ENCODE measurements around the gene ATOX1. TPM values are rescaled to one million over a fixed set of nuclear protein-coding genes. Genes with fewer than 3 reads are reported as not detected.

Gene ATOX1
- total RNA-seq, 1 experiment from 2014 or later, result 65.6 TPM

DNA sequence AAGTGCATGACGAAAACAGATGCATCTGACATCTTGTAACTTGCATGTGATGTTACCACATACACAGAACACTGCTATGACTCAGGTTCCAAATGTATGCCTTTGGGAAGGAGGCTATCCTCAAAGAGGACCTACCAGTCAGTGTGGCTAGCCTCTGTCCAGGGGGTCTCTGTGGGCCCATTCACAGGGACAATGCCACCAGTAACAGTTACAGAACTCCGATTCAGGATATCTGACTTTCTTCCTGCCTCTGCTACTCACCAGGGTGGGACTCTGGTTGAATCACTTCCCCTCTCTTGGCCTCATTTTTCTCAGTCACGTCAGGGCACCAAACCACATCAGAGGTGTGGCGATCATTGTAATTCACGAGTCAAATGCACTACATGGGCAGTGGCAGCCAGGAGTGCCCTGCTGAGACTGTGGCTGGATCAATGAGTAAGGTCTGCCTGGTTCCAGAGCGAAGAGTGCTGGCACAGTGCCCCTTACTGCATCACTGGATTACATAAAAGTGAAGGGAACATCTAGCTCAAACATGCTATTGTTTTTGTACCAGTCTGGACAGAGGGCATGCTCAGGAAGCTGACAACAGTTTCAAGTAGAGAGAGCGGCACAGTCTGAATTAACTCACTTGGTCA is 13.2 kb downstream of the ATOX1 start:
- CTCF ChIA-PET, result interaction anchor here (2.0 kb wide), 1 partner anchor 93 kb away, joined by 5 read pairs; no protein-coding TSS in a partner anchor
- Histone ChIP-seq H3K27ac (ENCODE audit: low read depth, low read length, poor library complexity, severe bottlenecking) (no peak overlapping the region), H3K27me3 (replicated peaks; ENCODE audit: insufficient read depth, low read depth, low read length, poor library complexity) (no peaks in the 10 kb centered on the region), H3K4me1 (ENCODE audit: insufficient read depth, low read length, poor library complexity, severe bottlenecking) (peaks cover 8% of the 10 kb centered on the region), H3K9me3 (ENCODE audit: low read depth, low read length, poor library complexity, severe bottlenecking) (no peaks in the 10 kb centered on the region), H3K4me3 (ENCODE audit: low read depth, low read length, poor library complexity, severe bottlenecking) (no peak overlapping the region), H3K36me3 (ENCODE audit: insufficient read depth, low read length, poor library complexity, severe bottlenecking) (peaks cover 6% of the 10 kb centered on the region)
- intact Hi-C loops (cut with micrococcal nuclease; ENCODE audit: unreplicated experiment), result loop anchor here (10.0 kb wide), 1 partner anchor 220 kb away; no protein-coding TSS in a partner anchor
- BruUV-seq (replicated peaks), result no TSS peak
- TF ChIP-seq, protein P1, sequence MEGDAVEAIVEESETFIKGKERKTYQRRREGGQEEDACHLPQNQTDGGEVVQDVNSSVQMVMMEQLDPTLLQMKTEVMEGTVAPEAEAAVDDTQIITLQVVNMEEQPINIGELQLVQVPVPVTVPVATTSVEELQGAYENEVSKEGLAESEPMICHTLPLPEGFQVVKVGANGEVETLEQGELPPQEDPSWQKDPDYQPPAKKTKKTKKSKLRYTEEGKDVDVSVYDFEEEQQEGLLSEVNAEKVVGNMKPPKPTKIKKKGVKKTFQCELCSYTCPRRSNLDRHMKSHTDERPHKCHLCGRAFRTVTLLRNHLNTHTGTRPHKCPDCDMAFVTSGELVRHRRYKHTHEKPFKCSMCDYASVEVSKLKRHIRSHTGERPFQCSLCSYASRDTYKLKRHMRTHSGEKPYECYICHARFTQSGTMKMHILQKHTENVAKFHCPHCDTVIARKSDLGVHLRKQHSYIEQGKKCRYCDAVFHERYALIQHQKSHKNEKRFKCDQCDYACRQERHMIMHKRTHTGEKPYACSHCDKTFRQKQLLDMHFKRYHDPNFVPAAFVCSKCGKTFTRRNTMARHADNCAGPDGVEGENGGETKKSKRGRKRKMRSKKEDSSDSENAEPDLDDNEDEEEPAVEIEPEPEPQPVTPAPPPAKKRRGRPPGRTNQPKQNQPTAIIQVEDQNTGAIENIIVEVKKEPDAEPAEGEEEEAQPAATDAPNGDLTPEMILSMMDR (conservative IDR thresholded peaks at IDR 0.05; ENCODE audit: low read depth, low read length), result no peak
- TF ChIP-seq EZH2 (IDR thresholded peaks at IDR 0.05; ENCODE audit: borderline replicate concordance, low read depth, low read length, poor library complexity, severe bottlenecking), result no peak
- POLR2A ChIA-PET (ENCODE audit: low non-redundant PET), result interaction anchor here (0.6 kb wide), 1 partner anchor 99 kb away, joined by 3 read pairs; no protein-coding TSS in a partner anchor
- no peak for DNase-seq (ENCODE audit: low spot score)

DNA sequence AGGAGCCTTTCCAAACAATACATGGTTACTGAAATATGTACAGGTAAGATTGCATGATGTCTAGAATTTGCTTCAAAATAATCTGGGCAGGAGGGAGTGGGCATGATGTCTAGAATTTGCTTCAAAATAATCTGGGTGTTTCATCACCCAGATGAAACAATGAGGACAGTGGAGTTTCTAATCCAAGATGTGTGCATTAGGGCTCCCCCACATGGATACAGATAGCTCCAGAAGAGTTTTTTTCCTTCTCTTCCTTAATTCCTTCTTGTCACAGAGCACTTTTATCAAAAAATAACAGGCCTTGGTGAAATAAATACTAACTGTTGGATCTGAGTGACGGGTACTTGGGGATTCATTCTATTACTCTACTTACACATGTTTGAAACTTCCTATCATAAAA is 14.9 kb downstream of the ATOX1 start:
- ChIA-PET POLR2A (ENCODE audit: low non-redundant PET) (no interaction called here), CTCF (interaction anchor here (1.4 to 2.0 kb wide), 2 partner anchors 85 to 92 kb away, joined by 5 read pairs; no protein-coding TSS in a partner anchor)
- DNase-seq (ENCODE audit: low spot score), result no peak
- H3K4me3 ChIP-seq (ENCODE audit: low read depth, low read length, poor library complexity, severe bottlenecking), result no peak overlapping the region
- no peaks in the 10 kb centered on the region for H3K27me3 ChIP-seq (replicated peaks; ENCODE audit: insufficient read depth, low read depth, low read length, poor library complexity)
- peaks cover 6% of the 10 kb centered on the region for H3K36me3 ChIP-seq (ENCODE audit: insufficient read depth, low read length, poor library complexity, severe bottlenecking)
- H3K27ac ChIP-seq (ENCODE audit: low read depth, low read length, poor library complexity, severe bottlenecking), result no peak overlapping the region
- TF ChIP-seq, protein P1 (conservative IDR thresholded peaks at IDR 0.05; ENCODE audit: low read depth, low read length), result no peak
- TF ChIP-seq EZH2 (IDR thresholded peaks at IDR 0.05; ENCODE audit: borderline replicate concordance, low read depth, low read length, poor library complexity, severe bottlenecking), result no peak
- H3K4me1 ChIP-seq (ENCODE audit: insufficient read depth, low read length, poor library complexity, severe bottlenecking), result peaks cover 14% of the 10 kb centered on the region
- no TSS peak for BruUV-seq (replicated peaks)
- intact Hi-C loops (cut with micrococcal nuclease; ENCODE audit: unreplicated experiment), result loop anchor here (10.0 kb wide), 1 partner anchor 219 kb away; no protein-coding TSS in a partner anchor
- no peaks in the 10 kb centered on the region for H3K9me3 ChIP-seq (ENCODE audit: low read depth, low read length, poor library complexity, severe bottlenecking)

DNA sequence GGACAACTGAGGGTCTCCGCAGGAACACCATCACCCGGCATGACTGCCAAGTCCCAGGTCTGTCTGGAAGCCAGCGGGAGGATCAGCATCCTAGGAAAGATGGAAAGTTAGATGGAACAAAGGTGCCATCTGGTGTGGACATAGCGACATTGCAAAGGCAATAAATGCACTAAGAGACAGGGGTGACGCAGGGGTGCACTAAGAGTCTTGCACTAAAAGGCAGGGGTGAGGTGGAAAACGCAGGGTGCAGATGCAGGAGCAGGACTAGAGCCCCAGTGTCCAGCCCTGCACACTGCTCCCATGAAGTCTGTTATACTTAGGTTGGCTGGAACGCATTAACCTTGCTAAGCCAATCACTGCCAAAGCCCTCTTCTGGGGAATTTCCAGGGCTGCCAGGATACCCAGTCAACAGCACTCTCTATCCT is 15.5 kb downstream of the ATOX1 start:
- peak; percentile 69 for DNase-seq (ENCODE audit: low spot score)
- no peak overlapping the region for H3K4me3 ChIP-seq (ENCODE audit: low read depth, low read length, poor library complexity, severe bottlenecking)
- no peaks in the 10 kb centered on the region for H3K27me3 ChIP-seq (replicated peaks; ENCODE audit: insufficient read depth, low read depth, low read length, poor library complexity)
- POLR2A ChIA-PET (ENCODE audit: low non-redundant PET), result no interaction called here
- CTCF ChIA-PET, result interaction anchor here (1.4 kb wide), 1 partner anchor 84 kb away, joined by 5 read pairs; no protein-coding TSS in a partner anchor
- H3K9me3 ChIP-seq (ENCODE audit: low read depth, low read length, poor library complexity, severe bottlenecking), result no peaks in the 10 kb centered on the region
- H3K27ac ChIP-seq (ENCODE audit: low read depth, low read length, poor library complexity, severe bottlenecking), result no peak overlapping the region
- TF ChIP-seq, protein P1 (conservative IDR thresholded peaks at IDR 0.05; ENCODE audit: low read depth, low read length), result peak; percentile 64
- TF ChIP-seq EZH2 (IDR thresholded peaks at IDR 0.05; ENCODE audit: borderline replicate concordance, low read depth, low read length, poor library complexity, severe bottlenecking), result no peak
- H3K4me1 ChIP-seq (ENCODE audit: insufficient read depth, low read length, poor library complexity, severe bottlenecking), result peaks cover 14% of the 10 kb centered on the region
- H3K36me3 ChIP-seq (ENCODE audit: insufficient read depth, low read length, poor library complexity, severe bottlenecking), result peaks cover 6% of the 10 kb centered on the region
- intact Hi-C loops (cut with micrococcal nuclease; ENCODE audit: unreplicated experiment), result loop anchor here (1.0 to 10.0 kb wide), 2 partner anchors 84 to 218 kb away; no protein-coding TSS in a partner anchor
- BruUV-seq (replicated peaks), result no TSS peak
